Cerebellar nuclear complex (tissue), 1 donor: ENCODE measurements around the gene SMARCA4.

Experiments used
- DNase-seq, 2 experiments: peaks; one replicate each; lab custom pipeline; 2025; lab: John Stamatoyannopoulos, UW

Gene SMARCA4

DNA sequence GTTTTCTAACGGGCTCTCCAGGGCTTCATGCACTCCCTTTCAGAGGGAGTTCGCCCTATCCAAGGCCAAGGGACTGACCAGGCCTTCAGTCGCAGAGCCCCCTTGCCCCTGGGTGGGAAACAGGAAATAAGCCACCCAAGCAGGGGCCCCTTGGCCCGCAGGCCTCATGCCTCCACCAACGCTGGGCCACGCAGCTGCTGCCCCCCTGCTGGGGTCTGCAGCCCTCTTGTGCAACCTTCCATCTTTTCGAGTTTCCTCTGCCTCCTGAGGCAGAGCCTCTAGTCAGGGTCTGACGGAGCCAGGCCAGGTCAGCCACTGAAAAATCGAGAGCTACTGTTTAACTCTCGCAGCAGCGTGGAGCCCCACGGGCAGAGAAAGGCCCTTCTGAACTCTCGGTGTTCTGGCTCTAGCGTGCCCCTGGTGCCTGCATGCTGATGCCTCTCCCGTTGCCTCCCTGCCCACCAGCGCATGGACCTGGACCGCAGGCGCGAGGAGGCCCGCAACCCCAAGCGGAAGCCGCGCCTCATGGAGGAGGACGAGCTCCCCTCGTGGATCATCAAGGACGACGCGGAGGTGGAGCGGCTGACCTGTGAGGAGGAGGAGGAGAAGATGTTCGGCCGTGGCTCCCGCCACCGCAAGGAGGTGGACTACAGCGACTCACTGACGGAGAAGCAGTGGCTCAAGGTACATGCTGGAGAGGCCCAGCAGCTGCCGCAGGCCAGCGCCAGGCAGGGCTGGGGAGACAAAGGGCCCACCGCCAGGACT lies 73.8 kb downstream of the SMARCA4 start:
- no peak for DNase-seq

DNA sequence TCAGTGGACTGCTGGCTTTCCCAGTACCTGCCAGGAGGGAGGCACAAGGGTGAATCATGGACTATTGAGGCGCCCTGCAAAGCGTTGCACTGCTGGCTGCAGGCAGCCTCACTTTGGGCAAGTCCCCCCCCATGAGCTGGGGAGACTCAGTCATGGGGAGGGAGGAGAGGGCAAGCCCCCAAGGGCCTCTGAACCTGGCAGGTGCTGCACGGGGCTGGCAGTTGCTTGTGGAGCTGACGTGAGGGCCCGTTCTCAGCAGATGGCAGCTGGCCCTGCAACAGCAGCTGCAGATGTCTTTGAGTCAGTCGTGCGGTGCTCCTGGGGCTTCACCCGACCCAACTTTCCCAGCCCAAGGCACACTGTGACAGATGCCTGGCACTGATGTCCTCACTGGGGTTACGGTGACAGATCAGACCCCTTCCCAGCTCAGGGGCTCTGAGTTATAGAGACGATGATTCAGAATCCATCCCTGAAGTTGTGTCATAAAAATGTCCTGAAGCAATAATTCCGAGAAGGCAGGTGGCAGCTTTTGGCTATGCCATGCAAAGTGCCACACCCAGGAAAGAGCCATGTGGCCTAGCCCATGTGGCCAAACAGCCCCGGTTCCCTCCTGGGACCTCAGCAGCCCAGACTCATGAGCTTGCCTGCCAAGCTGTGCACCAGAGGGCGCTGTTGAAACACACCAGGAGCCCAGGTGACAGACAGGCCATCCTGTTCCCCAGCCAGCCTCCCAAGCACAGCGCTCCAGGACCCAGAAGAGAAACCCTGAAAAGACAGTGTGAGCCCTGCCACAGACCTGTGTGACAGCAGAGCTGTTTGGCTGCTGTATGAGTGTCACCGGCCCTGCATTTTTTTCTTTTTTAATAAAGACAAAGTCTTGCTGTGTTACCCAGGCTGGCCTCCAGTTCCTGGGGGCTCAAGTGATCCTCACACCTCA lies 74.9 kb downstream of the SMARCA4 start:
- peak in 1 of 2 experiments; percentile 30 for DNase-seq

DNA sequence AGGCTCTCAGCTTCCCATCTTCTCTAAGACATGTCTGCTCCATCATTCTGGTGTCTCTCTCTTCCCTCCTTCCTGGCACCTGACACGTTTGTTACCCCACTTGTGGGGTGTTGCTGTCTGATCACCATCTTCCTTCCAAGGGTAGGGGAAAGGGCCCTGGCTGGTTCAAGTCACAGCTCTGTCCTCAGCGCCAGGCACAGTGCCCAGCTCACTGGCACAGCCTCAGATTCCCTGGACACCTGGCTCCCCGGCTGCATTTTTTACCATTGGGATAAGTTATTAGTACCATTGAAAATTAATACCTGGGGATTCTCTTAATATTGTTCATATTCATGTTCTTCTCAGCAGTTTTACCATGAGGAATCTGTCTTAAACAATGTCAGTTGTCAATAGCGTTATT lies 77.7 kb downstream of the SMARCA4 start:
- no peak for DNase-seq

DNA sequence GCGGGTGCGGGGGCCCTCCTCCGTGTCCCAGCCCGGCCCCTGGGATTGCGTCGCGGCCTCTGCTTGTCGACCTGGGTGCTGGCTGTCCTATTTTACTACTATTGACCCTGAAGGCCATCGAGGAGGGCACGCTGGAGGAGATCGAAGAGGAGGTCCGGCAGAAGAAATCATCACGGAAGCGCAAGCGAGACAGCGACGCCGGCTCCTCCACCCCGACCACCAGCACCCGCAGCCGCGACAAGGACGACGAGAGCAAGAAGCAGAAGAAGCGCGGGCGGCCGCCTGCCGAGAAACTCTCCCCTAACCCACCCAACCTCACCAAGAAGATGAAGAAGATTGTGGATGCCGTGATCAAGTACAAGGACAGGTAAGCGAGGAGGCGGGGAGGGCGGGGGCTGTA lies 80.4 kb downstream of the SMARCA4 start:
- DNase-seq = no peak

GRCh38 chr19:11041966-11042627 lies 81.3 kb downstream of the SMARCA4 start:
- no peak for DNase-seq

- DNase-seq = no peak
Measured at GRCh38 chr19:11044431-11044830, 83.6 kb downstream of the SMARCA4 start.

GRCh38 chr19:11045536-11045935 lies 84.7 kb downstream of the SMARCA4 start:
- no peak for DNase-seq

GRCh38 chr19:11046605-11047354 lies 86.0 kb downstream of the SMARCA4 start:
- DNase-seq = no peak

DNA sequence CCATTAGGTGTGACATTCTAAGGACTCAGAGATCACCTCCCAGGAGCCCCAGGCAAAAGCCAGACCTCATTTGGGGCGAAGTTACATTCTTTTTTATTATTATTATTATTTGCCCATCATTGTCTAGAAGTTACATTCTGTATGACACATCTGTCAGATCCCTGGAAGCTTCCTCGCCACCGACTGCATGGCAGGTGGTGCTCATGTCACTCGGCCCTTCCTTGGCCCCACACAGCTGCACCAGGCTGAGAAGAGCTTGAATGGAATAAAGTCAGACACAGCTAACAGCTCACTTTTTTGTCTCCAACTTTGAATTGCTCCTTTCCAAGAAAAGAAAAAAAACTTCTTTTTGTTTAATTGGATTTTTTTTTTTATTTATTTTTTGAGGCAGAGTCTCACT lies 87.0 kb downstream of the SMARCA4 start:
- DNase-seq = no peak

- no peak for DNase-seq
Measured at GRCh38 chr19:11050323-11051114, 89.7 kb downstream of the SMARCA4 start.

- DNase-seq = no peak
Measured at GRCh38 chr19:11053817-11054195, 93.0 kb downstream of the SMARCA4 start.

GRCh38 chr19:11054200-11054599 lies 93.4 kb downstream of the SMARCA4 start:
- no peak for DNase-seq

- DNase-seq = no peak
Measured at GRCh38 chr19:11054628-11055027, 93.8 kb downstream of the SMARCA4 start.

GRCh38 chr19:11058246-11059030 lies 97.6 kb downstream of the SMARCA4 start:
- DNase-seq = no peak

- DNase-seq = no peak
Measured at GRCh38 chr19:11059511-11060358, 98.9 kb downstream of the SMARCA4 start.

- DNase-seq = no peak
Measured at GRCh38 chr19:11061952-11062351, 101.1 kb downstream of the SMARCA4 start.

DNA sequence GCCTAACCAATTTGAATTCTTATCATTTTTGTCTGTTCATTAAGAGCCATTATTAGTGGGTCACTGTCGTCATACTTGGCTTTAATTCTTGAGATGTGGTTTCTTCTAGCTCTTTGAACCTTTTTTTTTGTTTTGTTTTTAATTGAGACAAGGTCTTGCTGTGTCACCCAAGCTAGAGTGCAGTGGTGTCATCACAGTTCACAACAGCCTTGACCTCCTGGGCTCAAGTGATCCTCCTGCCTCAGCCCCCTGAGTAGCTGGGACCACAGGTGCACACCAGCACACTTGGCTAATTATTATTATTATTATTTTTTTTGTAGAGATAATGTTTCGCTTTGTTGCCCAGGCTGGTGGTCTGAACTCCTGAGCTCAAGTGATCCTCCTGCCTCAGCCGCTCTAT lies 102.6 kb downstream of the SMARCA4 start:
- no peak for DNase-seq

GRCh38 chr19:11064831-11065303 lies 104.0 kb downstream of the SMARCA4 start:
- no peak for DNase-seq

DNA sequence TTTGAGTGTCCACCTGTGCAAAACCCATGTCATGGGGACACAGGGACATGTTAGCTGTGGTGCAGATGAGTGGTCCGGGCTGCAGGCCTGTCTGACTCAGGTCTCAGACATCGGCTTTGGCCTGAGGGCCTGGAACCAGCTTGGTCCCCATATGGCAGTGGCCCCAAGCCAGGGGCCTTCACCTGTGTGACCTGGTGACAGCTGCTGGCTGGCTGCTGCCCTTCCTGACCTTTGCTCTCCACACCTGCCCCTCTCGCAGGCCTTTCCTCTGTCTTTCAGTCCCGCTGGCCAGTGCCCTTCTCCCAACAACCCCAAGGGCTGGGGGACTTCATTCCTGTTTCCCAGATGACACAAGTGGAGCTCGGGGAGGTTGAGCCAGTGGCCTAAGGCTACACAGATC lies 105.5 kb downstream of the SMARCA4 start:
- no peak for DNase-seq
